Liver (tissue), 2 donors: ENCODE results near the gene CHADL.
"Not testable (repeated sequence)": the region's sequence is repeated elsewhere in the genome, so short reads cannot be mapped to it uniquely, and the experiment has no call there.

Experiments used
- FOXA1 ChIP-seq: IDR thresholded peaks from 2 replicates; pipeline ENCODE4 v1.6.1; 2016; ENCODE audit warnings: antibody characterized with exemption
- TF ChIP-seq, protein P1 (sequence below): IDR thresholded peaks from 2 replicates; pipeline ENCODE4 v1.6.1; 2016; ENCODE audit warnings: antibody characterized with exemption, mild to moderate bottlenecking
- TF ChIP-seq, protein P2 (sequence below): fragments of 150-350 bp; IDR thresholded peaks from 2 replicates; pipeline ENCODE4 v1.5.1; 2017; ENCODE audit warnings: improper control_type of control experiment, low read depth, low read length; ENCODE audit not compliant: missing input control
- donor health status: healthy.

- TF ChIP-seq, protein P1, sequence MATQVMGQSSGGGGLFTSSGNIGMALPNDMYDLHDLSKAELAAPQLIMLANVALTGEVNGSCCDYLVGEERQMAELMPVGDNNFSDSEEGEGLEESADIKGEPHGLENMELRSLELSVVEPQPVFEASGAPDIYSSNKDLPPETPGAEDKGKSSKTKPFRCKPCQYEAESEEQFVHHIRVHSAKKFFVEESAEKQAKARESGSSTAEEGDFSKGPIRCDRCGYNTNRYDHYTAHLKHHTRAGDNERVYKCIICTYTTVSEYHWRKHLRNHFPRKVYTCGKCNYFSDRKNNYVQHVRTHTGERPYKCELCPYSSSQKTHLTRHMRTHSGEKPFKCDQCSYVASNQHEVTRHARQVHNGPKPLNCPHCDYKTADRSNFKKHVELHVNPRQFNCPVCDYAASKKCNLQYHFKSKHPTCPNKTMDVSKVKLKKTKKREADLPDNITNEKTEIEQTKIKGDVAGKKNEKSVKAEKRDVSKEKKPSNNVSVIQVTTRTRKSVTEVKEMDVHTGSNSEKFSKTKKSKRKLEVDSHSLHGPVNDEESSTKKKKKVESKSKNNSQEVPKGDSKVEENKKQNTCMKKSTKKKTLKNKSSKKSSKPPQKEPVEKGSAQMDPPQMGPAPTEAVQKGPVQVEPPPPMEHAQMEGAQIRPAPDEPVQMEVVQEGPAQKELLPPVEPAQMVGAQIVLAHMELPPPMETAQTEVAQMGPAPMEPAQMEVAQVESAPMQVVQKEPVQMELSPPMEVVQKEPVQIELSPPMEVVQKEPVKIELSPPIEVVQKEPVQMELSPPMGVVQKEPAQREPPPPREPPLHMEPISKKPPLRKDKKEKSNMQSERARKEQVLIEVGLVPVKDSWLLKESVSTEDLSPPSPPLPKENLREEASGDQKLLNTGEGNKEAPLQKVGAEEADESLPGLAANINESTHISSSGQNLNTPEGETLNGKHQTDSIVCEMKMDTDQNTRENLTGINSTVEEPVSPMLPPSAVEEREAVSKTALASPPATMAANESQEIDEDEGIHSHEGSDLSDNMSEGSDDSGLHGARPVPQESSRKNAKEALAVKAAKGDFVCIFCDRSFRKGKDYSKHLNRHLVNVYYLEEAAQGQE = not testable (repeated sequence)
- TF ChIP-seq, protein P2, sequence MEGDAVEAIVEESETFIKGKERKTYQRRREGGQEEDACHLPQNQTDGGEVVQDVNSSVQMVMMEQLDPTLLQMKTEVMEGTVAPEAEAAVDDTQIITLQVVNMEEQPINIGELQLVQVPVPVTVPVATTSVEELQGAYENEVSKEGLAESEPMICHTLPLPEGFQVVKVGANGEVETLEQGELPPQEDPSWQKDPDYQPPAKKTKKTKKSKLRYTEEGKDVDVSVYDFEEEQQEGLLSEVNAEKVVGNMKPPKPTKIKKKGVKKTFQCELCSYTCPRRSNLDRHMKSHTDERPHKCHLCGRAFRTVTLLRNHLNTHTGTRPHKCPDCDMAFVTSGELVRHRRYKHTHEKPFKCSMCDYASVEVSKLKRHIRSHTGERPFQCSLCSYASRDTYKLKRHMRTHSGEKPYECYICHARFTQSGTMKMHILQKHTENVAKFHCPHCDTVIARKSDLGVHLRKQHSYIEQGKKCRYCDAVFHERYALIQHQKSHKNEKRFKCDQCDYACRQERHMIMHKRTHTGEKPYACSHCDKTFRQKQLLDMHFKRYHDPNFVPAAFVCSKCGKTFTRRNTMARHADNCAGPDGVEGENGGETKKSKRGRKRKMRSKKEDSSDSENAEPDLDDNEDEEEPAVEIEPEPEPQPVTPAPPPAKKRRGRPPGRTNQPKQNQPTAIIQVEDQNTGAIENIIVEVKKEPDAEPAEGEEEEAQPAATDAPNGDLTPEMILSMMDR = not testable (repeated sequence)
- TF ChIP-seq FOXA1 = not testable (repeated sequence)
Measured at GRCh38 chr22:41259756-41260155, 19.0 kb upstream of the CHADL start.
